Muscle layer of duodenum (tissue), 2 donors: ENCODE data around the gene OLFM1.

Source experiments
- H3K27ac ChIP-seq: one replicate; pipeline ENCODE4 v1.7.0; 2013; ENCODE audit warnings: mild to moderate bottlenecking, low read length
- H3K27me3 ChIP-seq: one replicate; pipeline ENCODE4 v1.7.0; 2013; ENCODE audit warnings: low read depth, mild to moderate bottlenecking, control low read depth, low read length
- H3K36me3 ChIP-seq, 2 donors: one replicate each; pipeline ENCODE4 v1.7.0; 2013; ENCODE audit warnings: low read length in 2 of 2, control low read depth in 1 of 2, mild to moderate bottlenecking in 1 of 2; ENCODE audit not compliant: insufficient read depth in 2 of 2, control insufficient read depth in 1 of 2
- H3K4me1 ChIP-seq, 2 donors: one replicate each; pipeline ENCODE4 v1.7.0; 2013; ENCODE audit warnings: low read length in 2 of 2, mild to moderate bottlenecking in 2 of 2, control low read depth in 1 of 2, moderate library complexity in 1 of 2; ENCODE audit not compliant: insufficient read depth in 2 of 2, control insufficient read depth in 1 of 2
- H3K4me3 ChIP-seq, 2 donors: one replicate each; pipeline ENCODE4 v1.7.0; 2013; ENCODE audit warnings: low read length in 2 of 2, low read depth in 1 of 2, mild to moderate bottlenecking in 1 of 2
- H3K9me3 ChIP-seq, 2 donors: one replicate each; pipeline ENCODE4 v1.7.0; 2013; ENCODE audit warnings: low read length in 2 of 2, control low read depth in 1 of 2, mild to moderate bottlenecking in 1 of 2; ENCODE audit not compliant: control insufficient read depth in 1 of 2
- donor health status: healthy.

The OLFM1 gene

GRCh38 chr9:135048046-135048757 is 39.3 kb upstream of the OLFM1 start:
- no peaks in the 10 kb centered on the region for H3K27me3 ChIP-seq
- H3K27ac ChIP-seq: no peak overlapping the region
- H3K4me3 ChIP-seq: no peak overlapping the region
- H3K4me1 ChIP-seq: no peaks in the 10 kb centered on the region
- H3K9me3 ChIP-seq: peaks cover 0 to 8% of the 10 kb centered on the region in 2 donors
- no peaks in the 10 kb centered on the region for H3K36me3 ChIP-seq

GRCh38 chr9:135048758-135049444 is 38.6 kb upstream of the OLFM1 start:
- Histone ChIP-seq H3K4me1 (no peaks in the 10 kb centered on the region), H3K27me3 (no peaks in the 10 kb centered on the region), H3K9me3 (peaks cover 0 to 8% of the 10 kb centered on the region in 2 donors)

GRCh38 chr9:135049460-135049859 is 38.0 kb upstream of the OLFM1 start:
- no peaks in the 10 kb centered on the region for H3K4me1 ChIP-seq
- no peaks in the 10 kb centered on the region for H3K36me3 ChIP-seq
- H3K9me3 ChIP-seq: peaks cover 0 to 8% of the 10 kb centered on the region in 2 donors
- no peaks in the 10 kb centered on the region for H3K27me3 ChIP-seq
- H3K4me3 ChIP-seq: no peak overlapping the region
- H3K27ac ChIP-seq: no peak overlapping the region

More at GRCh38 chr9:135048758-135049444, 38.6 kb upstream of the OLFM1 start:
- no peak overlapping the region for H3K4me3 ChIP-seq
- no peak overlapping the region for H3K27ac ChIP-seq
- H3K36me3 ChIP-seq: no peaks in the 10 kb centered on the region

- Histone ChIP-seq H3K4me1 (no peaks in the 10 kb centered on the region), H3K36me3 (no peaks in the 10 kb centered on the region), H3K4me3 (no peak overlapping the region), H3K9me3 (peaks cover 0 to 8% of the 10 kb centered on the region in 2 donors), H3K27ac (no peak overlapping the region), H3K27me3 (no peaks in the 10 kb centered on the region)
Observed at GRCh38 chr9:135050072-135050990, 37.1 kb upstream of the OLFM1 start.

- Histone ChIP-seq H3K9me3 (peaks cover 0 to 8% of the 10 kb centered on the region in 2 donors), H3K4me3 (no peak overlapping the region), H3K27me3 (no peaks in the 10 kb centered on the region), H3K27ac (no peak overlapping the region), H3K36me3 (no peaks in the 10 kb centered on the region), H3K4me1 (no peaks in the 10 kb centered on the region)
Observed at GRCh38 chr9:135051316-135052038, 36.0 kb upstream of the OLFM1 start.

- Histone ChIP-seq H3K9me3 (peaks cover 0 to 8% of the 10 kb centered on the region in 2 donors), H3K4me3 (no peak overlapping the region), H3K4me1 (no peaks in the 10 kb centered on the region), H3K36me3 (no peaks in the 10 kb centered on the region), H3K27me3 (no peaks in the 10 kb centered on the region), H3K27ac (no peak overlapping the region)
Observed at GRCh38 chr9:135053133-135053532, 34.3 kb upstream of the OLFM1 start.

GRCh38 chr9:135055181-135055580 is 32.3 kb upstream of the OLFM1 start:
- no peak overlapping the region for H3K4me3 ChIP-seq
- H3K27me3 ChIP-seq: no peaks in the 10 kb centered on the region

GRCh38 chr9:135056541-135056940 is 30.9 kb upstream of the OLFM1 start:
- Histone ChIP-seq H3K9me3 (peaks cover 0 to 8% of the 10 kb centered on the region in 2 donors), H3K4me1 (no peaks in the 10 kb centered on the region), H3K27ac (no peak overlapping the region), H3K36me3 (no peaks in the 10 kb centered on the region), H3K27me3 (no peaks in the 10 kb centered on the region), H3K4me3 (no peak overlapping the region)

More at GRCh38 chr9:135055181-135055580, 32.3 kb upstream of the OLFM1 start:
- Histone ChIP-seq H3K27ac (no peak overlapping the region), H3K9me3 (peaks cover 0 to 8% of the 10 kb centered on the region in 2 donors), H3K36me3 (no peaks in the 10 kb centered on the region), H3K4me1 (no peaks in the 10 kb centered on the region)

- no peaks in the 10 kb centered on the region for H3K9me3 ChIP-seq
Observed at GRCh38 chr9:135060461-135061116, 26.9 kb upstream of the OLFM1 start.

GRCh38 chr9:135061441-135061840 is 26.0 kb upstream of the OLFM1 start:
- no peak overlapping the region for H3K27ac ChIP-seq
- H3K4me1 ChIP-seq: no peaks in the 10 kb centered on the region
- no peaks in the 10 kb centered on the region for H3K36me3 ChIP-seq
- no peaks in the 10 kb centered on the region for H3K27me3 ChIP-seq
- no peak overlapping the region for H3K4me3 ChIP-seq
- H3K9me3 ChIP-seq: no peaks in the 10 kb centered on the region

More at GRCh38 chr9:135060461-135061116, 26.9 kb upstream of the OLFM1 start:
- Histone ChIP-seq H3K27me3 (no peaks in the 10 kb centered on the region), H3K27ac (no peak overlapping the region), H3K4me1 (no peaks in the 10 kb centered on the region), H3K4me3 (no peak overlapping the region), H3K36me3 (no peaks in the 10 kb centered on the region)
